ENCODE results near the gene SLC16A11. TPM values are rescaled to one million over a fixed set of nuclear protein-coding genes. Genes with fewer than 3 reads are reported as not detected.

Gene SLC16A11
- total RNA-seq, 3 donors from 2014 or later, result 1.5 to 3.6 TPM; not detected in 1

- intact Hi-C loops (cut with DNase I; ENCODE audit: low total_unique reads), result no loop called here
- no peaks in the 10 kb centered on the region for H3K27me3 ChIP-seq
- TF ChIP-seq POLR2AphosphoS5 (IDR thresholded peaks at IDR 0.05) (no peak), POLR2A (IDR thresholded peaks at IDR 0.05) (no peak), CTCF (IDR thresholded peaks at IDR 0.05) (no peak)
- no peaks in the 10 kb centered on the region for H3K9me3 ChIP-seq
- no peak overlapping the region for H3K4me3 ChIP-seq
- no peak overlapping the region for H3K27ac ChIP-seq
- no peaks in the 10 kb centered on the region for H3K36me3 ChIP-seq
- DNase-seq (ENCODE audit: low spot score in 2 of 2), result no peak
- H3K4me1 ChIP-seq, result no peaks in the 10 kb centered on the region
Measured at GRCh38 chr17:7081341-7082062, 37.6 kb upstream of the SLC16A11 start.

- no peaks in the 10 kb centered on the region for H3K4me1 ChIP-seq
- intact Hi-C loops (cut with DNase I; ENCODE audit: low total_unique reads), result no loop called here
- no peak for TF ChIP-seq POLR2A (IDR thresholded peaks at IDR 0.05)
- no peak for TF ChIP-seq CTCF (IDR thresholded peaks at IDR 0.05)
- TF ChIP-seq POLR2AphosphoS5 (IDR thresholded peaks at IDR 0.05), result no peak
- DNase-seq (ENCODE audit: low spot score in 2 of 2), result peak in 1 of 2 donors; percentile 49
- no peaks in the 10 kb centered on the region for H3K36me3 ChIP-seq
- no peaks in the 10 kb centered on the region for H3K9me3 ChIP-seq
- H3K4me3 ChIP-seq, result peak overlapping the region in 1 of 3 donors; percentile 16
- peak overlapping the region in 1 of 2 donors; percentile 19 for H3K27ac ChIP-seq
- no peaks in the 10 kb centered on the region for H3K27me3 ChIP-seq
Measured at GRCh38 chr17:7080456-7081041, 36.7 kb upstream of the SLC16A11 start.

- Histone ChIP-seq H3K27me3 (no peaks in the 10 kb centered on the region), H3K4me1 (no peaks in the 10 kb centered on the region), H3K4me3 (peak within 1 kb of the TSS in 1 of 3 donors; percentile 16), H3K27ac (peak within 1 kb of the TSS in 1 of 2 donors; percentile 19), H3K9me3 (no peaks in the 10 kb centered on the region), H3K36me3 (no peaks in the 10 kb centered on the region)
- intact Hi-C loops (cut with DNase I; ENCODE audit: low total_unique reads), result no loop called here
- DNase-seq (ENCODE audit: low spot score in 2 of 2), result peak in 1 of 2 donors; percentile 28
- TF ChIP-seq CTCF (IDR thresholded peaks at IDR 0.05), result no peak
- no peak for TF ChIP-seq POLR2AphosphoS5 (IDR thresholded peaks at IDR 0.05)
Measured at GRCh38 chr17:7079581-7080455, 35.9 kb upstream of the SLC16A11 start, which contains the start of gene CLEC10A. CLEC10A (minus strand) TSS chr17:7080251; CDS start chr17:7078812, 1,439 bp downstream.

GRCh38 chr17:7078711-7079110, 34.8 kb upstream of the SLC16A11 start:
- H3K4me1 ChIP-seq, result no peaks in the 10 kb centered on the region
- TF ChIP-seq POLR2A (IDR thresholded peaks at IDR 0.05) (no peak), POLR2AphosphoS5 (IDR thresholded peaks at IDR 0.05) (no peak), CTCF (IDR thresholded peaks at IDR 0.05) (no peak)
- DNase-seq (ENCODE audit: low spot score in 2 of 2), result peak in 1 of 2 donors; percentile 33
- no peaks in the 10 kb centered on the region for H3K9me3 ChIP-seq
- no peak overlapping the region for H3K27ac ChIP-seq
- no peaks in the 10 kb centered on the region for H3K27me3 ChIP-seq
- no peak overlapping the region for H3K4me3 ChIP-seq
- H3K36me3 ChIP-seq, result no peaks in the 10 kb centered on the region
- intact Hi-C loops (cut with DNase I; ENCODE audit: low total_unique reads), result no loop called here
